Colonic mucosa (tissue), 4 donors: ENCODE data around the gene RPP14. TPM values are rescaled to one million over a fixed set of nuclear protein-coding genes. Genes with fewer than 3 reads are reported as not detected.

Source experiments
- DNase-seq: peaks from one replicate; pipeline ENCODE4 v3.0.0-alpha.2; 2020
- H3K27ac ChIP-seq: fragments of 200-600 bp; one replicate; pipeline ENCODE4 v1.8.0; 2021
- H3K27me3 ChIP-seq: fragments of 200-600 bp; one replicate; pipeline ENCODE4 v1.8.0; 2021
- H3K36me3 ChIP-seq: fragments of 200-600 bp; one replicate; pipeline ENCODE4 v1.8.0; 2021
- H3K4me1 ChIP-seq: fragments of 200-600 bp; one replicate; pipeline ENCODE4 v1.8.0; 2021; ENCODE audit warnings: mild to moderate bottlenecking
- H3K4me3 ChIP-seq: fragments of 200-600 bp; one replicate; pipeline ENCODE4 v1.8.0; 2021
- H3K9ac ChIP-seq, 2 donors: one replicate each; pipeline ENCODE4 v1.7.0; 2013; ENCODE audit warnings: control low read depth in 2 of 2, low read depth in 2 of 2, low read length in 2 of 2
- H3K9me3 ChIP-seq: fragments of 200-600 bp; one replicate; pipeline ENCODE4 v1.8.0; 2021
- intact Hi-C: fragments of 100-400 bp; cut with DNase I; formaldehyde crosslinking; loops from one replicate; pipeline ENCODE4 v1.14.1; 2022
- total RNA-seq, 2 donors: library from RNA; stranded (reverse); fragmentation: NEBNext Ultra II Directional in 1 of 2; extraction: Animal tissue kit (Norgen Biotek cat#: 25700) in 1 of 2; gene quantifications; one replicate each; pipeline ENCODE4 v1.2.1, GENCODE V29; 2021
- TF ChIP-seq, protein P1 (sequence below): fragments of 200-600 bp; IDR thresholded peaks from one replicate; pipeline ENCODE4 v1.8.0; 2022; ENCODE audit warnings: antibody characterized with exemption, mild to moderate bottlenecking
- donor health status: healthy.
- donor health status: DM: no; HTN: no; CAD: no.
- donor health status: DM: no; HTN: no; CAD: no.

Gene RPP14
- total RNA-seq, 2 donors from 2014 or later: 17.8 to 19.5 TPM

- intact Hi-C loops: loop anchor here (2.0 kb wide), 1 partner anchor 55 kb away; no protein-coding TSS in a partner anchor
- TF ChIP-seq, protein P1, sequence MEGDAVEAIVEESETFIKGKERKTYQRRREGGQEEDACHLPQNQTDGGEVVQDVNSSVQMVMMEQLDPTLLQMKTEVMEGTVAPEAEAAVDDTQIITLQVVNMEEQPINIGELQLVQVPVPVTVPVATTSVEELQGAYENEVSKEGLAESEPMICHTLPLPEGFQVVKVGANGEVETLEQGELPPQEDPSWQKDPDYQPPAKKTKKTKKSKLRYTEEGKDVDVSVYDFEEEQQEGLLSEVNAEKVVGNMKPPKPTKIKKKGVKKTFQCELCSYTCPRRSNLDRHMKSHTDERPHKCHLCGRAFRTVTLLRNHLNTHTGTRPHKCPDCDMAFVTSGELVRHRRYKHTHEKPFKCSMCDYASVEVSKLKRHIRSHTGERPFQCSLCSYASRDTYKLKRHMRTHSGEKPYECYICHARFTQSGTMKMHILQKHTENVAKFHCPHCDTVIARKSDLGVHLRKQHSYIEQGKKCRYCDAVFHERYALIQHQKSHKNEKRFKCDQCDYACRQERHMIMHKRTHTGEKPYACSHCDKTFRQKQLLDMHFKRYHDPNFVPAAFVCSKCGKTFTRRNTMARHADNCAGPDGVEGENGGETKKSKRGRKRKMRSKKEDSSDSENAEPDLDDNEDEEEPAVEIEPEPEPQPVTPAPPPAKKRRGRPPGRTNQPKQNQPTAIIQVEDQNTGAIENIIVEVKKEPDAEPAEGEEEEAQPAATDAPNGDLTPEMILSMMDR: no peak
- Histone ChIP-seq H3K36me3 (no peaks in the 10 kb centered on the region), H3K27me3 (no peaks in the 10 kb centered on the region), H3K9me3 (no peaks in the 10 kb centered on the region), H3K4me1 (no peaks in the 10 kb centered on the region), H3K27ac (no peak overlapping the region), H3K4me3 (no peak overlapping the region), H3K9ac (no peak overlapping the region)
- DNase-seq: no peak
Observed at GRCh38 chr3:58296269-58296668, 9.8 kb upstream of the RPP14 start.

DNA sequence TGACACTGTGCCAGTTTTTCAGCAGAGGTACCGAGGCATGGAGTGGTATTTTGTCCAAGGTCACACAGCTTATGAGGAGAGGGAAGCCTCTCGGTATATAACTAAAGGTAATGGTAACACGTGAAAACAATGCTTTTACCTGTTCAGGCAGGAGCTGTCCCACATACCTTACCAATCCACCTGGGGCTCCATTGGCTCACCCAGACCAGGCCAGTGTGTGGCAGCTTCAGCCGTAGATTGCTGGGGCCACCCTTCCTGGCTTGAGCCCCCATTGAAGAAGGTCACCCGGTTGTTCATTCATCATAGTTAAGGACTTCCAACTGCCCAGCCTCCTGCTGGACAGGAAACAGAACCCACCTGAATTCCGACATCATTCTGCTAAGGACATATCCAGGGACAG is 9.2 kb upstream of the RPP14 start:
- Histone ChIP-seq H3K27ac (no peak overlapping the region), H3K9me3 (no peaks in the 10 kb centered on the region), H3K36me3 (no peaks in the 10 kb centered on the region), H3K4me1 (no peaks in the 10 kb centered on the region), H3K9ac (no peak overlapping the region), H3K27me3 (no peaks in the 10 kb centered on the region), H3K4me3 (no peak overlapping the region)
- intact Hi-C loops: loop anchor here (2.0 kb wide), 1 partner anchor 56 kb away; no protein-coding TSS in a partner anchor
- no peak for DNase-seq
- TF ChIP-seq, protein P1: no peak

DNA sequence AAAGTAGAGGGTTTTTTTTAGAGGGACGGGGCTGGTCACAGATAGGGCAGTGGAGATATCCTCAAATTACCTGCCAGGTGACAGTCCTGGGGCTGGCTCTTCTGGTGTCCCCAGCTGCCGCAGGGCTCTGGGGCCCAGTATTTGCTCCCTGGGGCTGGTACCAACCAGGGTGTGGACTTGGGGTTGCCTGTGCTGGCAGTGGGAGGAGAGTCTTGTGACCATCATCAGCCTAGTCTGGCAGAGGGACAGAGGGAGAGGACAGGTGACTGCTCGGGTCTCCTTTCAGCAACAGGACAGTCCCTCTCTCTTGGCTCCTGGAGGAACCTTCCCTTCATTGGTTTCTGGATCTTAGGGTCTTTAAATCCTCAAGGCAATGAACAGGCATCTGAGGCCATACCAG is 7.9 kb upstream of the RPP14 start:
- intact Hi-C loops: no loop called here
- H3K4me3 ChIP-seq: no peak overlapping the region
- no peak for DNase-seq
- no peak overlapping the region for H3K9ac ChIP-seq
- H3K9me3 ChIP-seq: no peaks in the 10 kb centered on the region
- H3K27me3 ChIP-seq: no peaks in the 10 kb centered on the region
- H3K36me3 ChIP-seq: no peaks in the 10 kb centered on the region
- H3K4me1 ChIP-seq: no peaks in the 10 kb centered on the region
- TF ChIP-seq, protein P1: no peak
- no peak overlapping the region for H3K27ac ChIP-seq

- H3K4me3 ChIP-seq: no peak overlapping the region
- no peaks in the 10 kb centered on the region for H3K4me1 ChIP-seq
- H3K27me3 ChIP-seq: no peaks in the 10 kb centered on the region
- intact Hi-C loops: no loop called here
- no peak overlapping the region for H3K9ac ChIP-seq
- no peak for DNase-seq
- no peaks in the 10 kb centered on the region for H3K9me3 ChIP-seq
- H3K36me3 ChIP-seq: no peaks in the 10 kb centered on the region
- H3K27ac ChIP-seq: no peak overlapping the region
- TF ChIP-seq, protein P1: no peak
Observed at GRCh38 chr3:58299075-58299474, 7.0 kb upstream of the RPP14 start.

DNA sequence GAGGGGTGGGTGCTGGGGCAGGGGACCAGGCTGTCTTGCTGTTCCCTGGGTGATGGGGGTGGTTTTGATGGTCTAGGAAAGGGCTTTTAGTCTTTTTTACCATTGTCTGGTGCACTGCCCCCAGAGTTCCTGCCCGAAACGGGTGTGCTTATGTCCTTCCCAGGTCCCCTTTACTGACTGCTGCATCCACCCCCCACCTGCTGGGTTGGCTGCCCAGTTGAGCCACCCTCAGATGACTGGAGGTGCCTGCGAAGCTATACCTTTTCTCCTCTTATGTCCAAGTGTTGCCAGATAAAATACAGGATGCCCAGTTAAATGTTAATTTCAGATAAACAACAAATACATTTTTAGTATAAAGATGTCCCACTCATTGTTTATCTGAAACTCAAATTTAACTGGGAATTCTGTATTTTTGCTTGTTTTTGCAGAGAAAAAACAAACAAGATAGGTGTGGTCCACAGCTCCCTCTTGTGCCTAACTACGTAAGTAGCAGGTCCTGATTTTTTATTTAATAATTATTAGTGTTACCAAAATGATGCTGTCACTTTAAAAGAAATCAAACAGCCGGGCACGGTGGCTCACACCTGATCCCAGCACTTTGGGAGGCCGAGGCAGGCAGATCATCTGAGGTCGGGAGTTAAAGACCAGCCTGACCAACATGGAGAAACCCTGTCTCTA is 6.1 kb upstream of the RPP14 start:
- no peak for DNase-seq
- H3K27ac ChIP-seq: no peak overlapping the region
- intact Hi-C loops: loop anchor here (2.0 kb wide), 1 partner anchor 113 kb away; no protein-coding TSS in a partner anchor
- TF ChIP-seq, protein P1: peak; percentile 48
- no peak overlapping the region for H3K4me3 ChIP-seq
- no peaks in the 10 kb centered on the region for H3K27me3 ChIP-seq
- H3K36me3 ChIP-seq: no peaks in the 10 kb centered on the region
- H3K9me3 ChIP-seq: no peaks in the 10 kb centered on the region
- no peak overlapping the region for H3K9ac ChIP-seq
- no peaks in the 10 kb centered on the region for H3K4me1 ChIP-seq
